NCI-H1048 (cell line): Measurements from ENCODE around the gene PLA2G4F.

ENCODE experiments used
- DNase-seq: peaks from one replicate; lab custom pipeline; 2025; lab: John Stamatoyannopoulos, UW

The PLA2G4F gene

DNA sequence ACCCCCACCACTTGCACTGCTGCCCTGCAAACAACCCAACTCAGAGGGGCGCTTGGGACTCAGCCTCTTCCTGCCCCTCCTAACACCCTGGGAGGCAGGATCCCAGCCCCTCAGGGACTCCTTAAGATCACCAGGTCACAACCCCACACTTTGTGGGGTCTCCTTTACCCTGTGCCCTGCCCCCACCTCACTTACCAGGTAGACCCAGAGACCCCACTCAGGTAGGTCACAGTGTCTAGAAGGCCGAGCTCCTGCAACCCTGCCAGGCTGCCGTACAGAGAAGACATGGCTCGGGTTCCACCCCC, 9.1 kb downstream of the PLA2G4F start:
- no peak for DNase-seq

DNA sequence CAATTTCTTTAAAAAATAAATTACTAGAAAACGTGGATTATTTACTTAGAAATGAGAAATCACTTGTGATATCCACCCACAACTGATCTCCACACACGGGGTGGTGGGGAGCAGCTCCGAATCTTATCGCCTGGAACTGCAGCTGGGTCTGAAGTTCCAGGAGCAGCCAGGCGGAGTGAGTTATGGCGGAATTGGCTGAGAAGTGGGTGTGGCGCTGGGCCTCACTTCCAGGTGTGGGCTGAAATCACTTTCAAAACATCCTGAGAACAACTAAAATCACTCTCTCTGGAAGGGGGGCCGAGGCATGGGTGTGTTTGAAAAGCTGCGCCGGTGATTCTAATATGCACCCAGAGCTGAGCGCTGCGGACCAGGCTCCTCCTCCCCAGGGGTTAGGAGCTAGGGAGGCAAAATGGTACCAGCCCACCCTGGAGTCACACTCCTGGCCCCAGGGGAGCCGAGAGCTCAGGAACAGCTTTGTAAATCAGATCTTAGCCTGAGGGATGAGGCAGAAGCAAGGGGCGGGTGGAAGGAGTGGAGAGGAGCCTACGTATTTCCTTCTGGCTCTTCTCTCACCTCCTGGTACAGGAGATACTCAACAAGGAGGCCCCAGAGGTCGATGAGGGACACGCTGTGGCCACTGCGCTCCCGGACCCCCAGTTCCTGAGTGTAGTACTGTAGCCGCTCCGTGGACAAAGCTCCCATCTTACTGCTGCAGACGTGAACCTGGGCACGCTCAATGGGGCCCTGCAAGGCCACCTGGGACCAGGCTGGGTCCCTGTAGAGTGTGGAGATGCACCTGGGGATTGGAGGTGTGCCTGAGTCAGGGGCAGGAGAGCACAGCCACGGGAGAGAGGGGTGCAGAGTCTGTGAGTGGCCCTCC, 9.6 kb downstream of the PLA2G4F start:
- DNase-seq: no peak

DNA sequence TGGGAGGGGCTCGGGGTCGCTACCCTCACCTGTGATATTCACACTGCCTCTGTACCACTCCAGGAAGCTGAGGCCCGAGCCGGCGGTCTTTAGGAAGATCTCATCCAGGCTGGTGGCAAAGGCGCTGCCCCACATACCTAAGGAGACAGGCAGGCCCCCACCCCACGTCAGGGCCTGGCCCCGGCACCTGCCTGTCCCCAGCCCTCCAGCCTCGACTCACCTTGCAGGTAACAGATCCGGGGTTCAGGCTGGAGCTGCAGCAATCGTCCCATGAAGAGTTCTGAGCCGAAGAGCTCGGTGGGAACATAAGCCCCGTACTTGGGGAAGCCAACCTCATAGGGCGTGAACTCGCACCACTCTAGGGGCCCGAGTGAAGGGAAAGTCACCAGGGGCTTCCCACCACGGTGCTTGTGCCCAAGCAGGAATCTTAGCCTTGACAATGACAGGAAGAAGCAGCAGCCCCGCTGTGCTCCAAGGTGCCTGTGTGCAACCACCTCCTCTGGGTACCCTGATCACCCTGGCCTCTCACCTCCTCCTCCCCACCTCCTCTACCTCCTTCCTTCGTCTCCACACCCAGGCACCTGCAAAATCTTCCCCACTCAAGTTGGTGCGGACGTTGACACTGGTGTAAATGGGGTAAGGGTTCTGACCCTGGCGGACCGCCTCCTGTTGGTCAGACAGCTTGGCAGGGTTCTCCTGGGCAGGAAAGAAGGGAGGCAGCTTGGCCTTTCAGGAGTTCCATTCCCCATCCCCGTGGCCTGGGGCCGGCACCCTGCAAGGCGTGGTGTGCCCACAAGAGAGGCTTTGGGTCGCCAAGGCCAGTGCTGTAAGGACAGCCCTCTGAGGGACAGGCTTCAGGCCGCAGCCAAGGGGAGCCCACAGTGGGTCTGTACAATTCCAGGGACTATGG, 10.6 kb downstream of the PLA2G4F start:
- no peak for DNase-seq

DNA sequence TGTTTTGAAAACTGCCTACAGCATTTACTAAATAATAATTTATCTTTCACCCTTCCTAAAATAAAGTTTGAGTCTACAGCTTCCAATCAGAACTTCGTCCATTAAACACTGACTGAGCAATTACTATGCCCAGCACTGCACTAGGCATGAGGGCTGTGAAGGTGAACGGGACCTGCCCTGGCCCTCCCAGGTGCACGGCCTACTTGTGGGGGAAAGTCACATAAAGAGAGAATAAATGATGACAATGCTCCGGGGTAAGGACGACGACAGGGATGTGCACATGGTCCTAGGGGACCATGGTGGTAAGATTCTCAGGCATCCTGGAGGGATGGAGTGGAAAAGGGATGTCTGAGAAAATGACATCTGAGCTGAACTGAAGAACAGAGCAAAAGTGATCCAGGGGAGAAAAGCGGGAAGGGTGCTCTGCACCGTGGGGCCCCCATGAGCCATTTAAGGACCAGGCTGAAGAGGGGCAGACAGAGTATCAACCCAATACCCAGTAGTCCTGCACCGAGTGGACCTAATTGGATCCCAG, 11.5 kb downstream of the PLA2G4F start:
- DNase-seq: no peak

DNA sequence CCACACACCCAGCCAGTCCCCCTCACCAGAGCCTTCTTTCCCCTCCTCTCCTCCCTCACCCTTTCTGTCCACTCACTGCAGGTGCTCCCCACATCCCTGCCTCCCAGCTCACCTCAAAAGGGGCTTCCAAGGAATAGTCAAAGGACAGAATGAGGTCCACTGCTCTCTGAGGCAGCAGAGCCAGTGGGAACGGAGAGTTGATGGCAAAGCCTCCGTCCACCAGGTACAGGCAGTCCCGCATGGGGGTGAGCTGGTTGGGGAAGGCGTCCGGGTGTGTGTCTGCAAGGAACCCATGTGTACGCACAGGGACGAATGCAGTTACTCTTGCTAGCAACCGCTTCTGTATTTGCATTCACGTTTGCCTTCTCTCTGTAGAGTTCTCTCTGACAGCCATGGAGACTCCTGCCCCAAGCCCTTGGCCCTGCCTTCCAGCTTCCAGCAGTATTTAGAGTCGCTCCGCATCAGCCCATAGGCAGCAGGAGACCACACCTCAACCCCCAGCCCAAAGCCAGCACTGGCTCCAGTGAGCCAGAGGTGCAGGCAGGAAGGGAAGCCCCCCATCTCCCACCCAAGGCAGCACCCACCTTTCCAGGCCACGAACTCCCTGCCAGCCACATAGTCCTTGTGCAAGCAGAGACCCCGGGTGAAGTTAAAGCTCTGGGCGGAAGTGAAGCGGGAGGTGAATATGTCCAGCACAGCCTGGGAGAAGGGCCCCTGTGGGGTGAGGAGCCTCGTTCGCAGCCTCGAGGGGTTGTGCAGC, 12.4 kb downstream of the PLA2G4F start:
- DNase-seq: no peak

DNA sequence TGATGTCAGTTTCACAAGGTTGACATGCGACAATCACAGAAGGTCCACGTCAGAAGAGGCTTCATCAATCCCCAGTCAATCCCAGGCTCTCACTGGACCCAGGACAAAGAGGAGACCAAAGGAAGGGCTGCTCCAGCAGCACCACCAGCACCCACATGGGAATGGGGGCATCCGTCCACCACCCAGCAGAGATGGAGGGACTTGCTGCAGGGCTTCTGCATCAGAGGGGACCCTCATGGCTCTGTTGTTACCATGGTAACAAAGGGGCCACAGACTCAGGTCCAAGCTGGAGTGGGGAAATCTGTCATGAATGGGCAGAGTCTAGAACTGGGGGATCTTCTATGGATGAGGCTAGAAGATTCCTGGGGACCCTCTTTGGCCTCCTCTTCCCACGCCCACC, 13.1 kb downstream of the PLA2G4F start:
- no peak for DNase-seq

DNA sequence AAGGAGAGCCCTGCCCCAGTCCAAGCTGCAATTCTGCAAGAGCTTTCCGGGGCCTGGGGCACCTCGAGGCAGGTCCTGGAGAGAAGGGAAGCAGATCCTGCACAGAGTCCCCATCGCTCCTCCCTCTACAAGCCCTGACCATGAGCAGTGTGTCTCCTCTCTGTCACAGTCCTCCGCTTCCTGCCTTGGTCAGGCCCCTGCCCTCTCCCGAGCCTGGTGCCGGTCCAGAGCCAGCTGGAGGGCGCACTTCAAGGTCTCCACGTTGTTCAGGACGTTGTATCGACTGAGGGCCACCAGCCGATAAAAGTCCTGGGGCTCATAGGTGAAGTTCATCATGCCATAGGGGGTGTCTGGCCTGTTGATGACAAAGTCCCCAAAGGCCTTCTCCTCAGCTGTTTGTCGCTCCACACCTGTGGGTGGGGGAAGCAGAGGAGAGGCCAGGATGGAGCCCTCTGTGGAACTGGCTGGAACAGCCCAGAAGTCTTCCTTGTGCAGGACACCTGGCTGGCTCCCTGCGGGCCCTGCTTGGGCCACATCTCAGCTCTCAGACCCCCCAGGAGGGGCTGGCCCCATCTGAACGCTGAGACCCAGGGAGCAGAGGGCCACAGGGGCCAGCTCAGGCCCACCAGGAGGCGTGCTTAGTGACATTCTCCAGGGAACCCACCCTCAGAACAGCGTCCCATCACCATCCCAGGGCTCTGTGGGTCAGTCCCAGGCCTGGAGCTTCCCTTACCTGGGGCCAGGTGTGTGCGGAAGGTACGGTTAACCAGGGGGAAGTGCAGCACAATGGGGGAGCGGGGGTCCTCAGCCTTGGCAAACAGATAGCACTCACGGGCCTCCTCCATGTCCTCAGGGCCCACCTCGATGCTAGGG, 14.4 kb downstream of the PLA2G4F start:
- no peak for DNase-seq

DNA sequence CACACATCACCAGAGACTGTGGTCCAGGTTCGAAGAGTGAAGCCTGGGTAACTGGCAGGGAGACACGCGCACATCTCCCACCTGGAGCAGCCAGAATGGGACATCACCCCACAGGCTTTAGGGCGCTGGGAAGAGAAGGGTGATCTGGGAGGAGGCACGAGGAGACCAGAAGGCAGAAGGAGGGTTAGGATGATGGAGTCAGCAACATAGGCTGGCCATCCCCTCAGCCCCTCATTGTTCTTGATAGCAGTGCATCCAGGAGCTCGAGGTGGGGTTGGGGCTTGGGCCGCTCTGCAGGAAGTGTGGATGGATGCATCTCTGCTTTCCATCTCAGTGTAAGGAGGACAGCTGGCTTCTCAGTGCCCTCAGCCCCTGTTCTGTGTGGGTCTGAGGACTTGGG, 15.2 kb downstream of the PLA2G4F start:
- DNase-seq: no peak

DNA sequence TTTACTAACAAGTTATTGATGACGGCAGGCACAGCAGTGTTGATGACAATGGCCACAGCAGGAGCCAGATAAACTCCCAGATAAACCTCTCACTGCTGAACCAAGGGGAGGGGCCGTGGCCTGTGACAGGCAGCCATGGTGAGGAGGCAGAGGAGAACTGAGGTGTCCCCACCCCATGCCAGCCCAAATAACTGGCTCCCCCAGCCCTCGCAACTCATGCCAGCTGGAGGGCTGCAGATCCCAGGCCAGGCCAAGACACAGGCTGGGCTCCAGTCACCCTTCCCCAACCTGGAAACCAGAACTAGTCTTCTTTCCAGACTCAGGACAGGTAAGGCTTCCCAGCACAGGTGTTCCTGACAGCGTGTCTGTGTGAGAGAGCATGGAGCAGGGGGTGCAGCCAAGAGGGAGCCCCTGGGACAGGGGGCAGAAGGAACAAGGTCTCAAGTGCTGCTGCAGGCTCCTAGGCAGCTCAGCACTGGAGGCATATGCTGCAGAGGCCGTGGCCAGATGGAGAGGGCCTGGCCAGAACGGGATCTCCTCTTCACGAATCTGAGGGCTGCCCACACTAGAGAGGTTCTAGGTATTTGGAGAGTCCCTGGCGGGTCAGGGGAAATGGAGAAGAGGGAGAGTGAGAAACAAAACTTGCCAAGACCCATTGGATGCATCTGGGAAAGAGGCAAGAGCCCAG, 15.9 kb downstream of the PLA2G4F start:
- DNase-seq: no peak

DNA sequence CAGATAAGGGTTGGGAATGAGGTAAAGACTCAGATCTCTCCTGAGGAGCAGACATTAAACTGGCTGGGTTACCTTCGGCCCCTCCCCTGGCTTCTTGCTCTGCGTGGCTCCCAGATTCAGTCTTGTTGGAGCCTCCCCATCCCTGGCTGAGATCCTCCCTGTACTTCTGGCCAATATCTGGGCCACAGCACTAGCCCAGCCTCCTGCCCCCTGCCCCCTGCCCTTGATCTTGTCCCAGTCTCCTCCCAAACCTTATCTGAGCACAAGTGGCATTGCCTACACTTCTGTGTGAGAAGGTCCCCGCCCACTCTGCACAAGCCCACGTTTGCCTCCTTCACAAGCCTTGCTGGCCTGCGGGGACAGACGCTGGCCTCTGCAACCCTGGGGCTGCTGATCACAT, 16.8 kb downstream of the PLA2G4F start:
- no peak for DNase-seq

DNA sequence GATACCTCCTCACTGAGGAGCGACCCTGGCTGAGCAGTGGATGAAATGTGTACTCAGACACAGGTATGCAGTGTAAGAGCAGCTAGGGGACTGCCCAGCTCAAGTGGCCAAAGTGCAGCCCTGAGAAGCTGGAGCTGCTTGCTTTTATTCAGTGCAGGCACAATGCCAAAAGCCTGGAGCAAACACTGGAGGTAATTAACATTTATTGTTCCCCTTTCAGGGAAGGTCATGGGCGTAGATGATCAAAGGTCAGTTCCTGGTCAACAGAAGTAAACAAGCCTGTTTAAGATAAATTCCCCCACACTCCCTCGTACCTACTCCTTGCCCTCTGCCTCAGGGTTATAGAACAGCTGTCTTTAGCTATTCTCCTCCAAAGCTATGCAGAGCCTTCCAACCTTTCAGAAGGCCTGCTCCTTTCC, 17.5 kb downstream of the PLA2G4F start:
- DNase-seq: no peak

DNA sequence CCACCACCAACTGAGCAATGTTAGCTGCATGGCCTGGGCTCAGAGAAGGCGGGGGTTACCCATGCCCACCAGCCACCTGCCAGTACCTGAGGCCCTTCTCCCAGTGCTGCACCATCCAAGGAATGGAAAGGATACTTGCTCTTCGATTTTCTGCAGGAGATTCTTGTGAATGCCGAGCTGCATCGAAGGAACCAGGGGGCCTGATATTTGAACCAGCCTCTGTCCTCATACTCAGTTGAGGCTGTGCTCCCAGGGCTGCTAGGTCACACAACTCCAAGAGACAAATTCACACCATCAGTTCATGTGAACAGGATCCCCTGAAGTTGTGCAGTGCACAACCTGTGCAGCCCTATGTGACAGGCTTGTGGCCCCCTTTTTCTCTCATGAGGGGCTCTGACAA, 18.0 kb downstream of the PLA2G4F start:
- no peak for DNase-seq

DNA sequence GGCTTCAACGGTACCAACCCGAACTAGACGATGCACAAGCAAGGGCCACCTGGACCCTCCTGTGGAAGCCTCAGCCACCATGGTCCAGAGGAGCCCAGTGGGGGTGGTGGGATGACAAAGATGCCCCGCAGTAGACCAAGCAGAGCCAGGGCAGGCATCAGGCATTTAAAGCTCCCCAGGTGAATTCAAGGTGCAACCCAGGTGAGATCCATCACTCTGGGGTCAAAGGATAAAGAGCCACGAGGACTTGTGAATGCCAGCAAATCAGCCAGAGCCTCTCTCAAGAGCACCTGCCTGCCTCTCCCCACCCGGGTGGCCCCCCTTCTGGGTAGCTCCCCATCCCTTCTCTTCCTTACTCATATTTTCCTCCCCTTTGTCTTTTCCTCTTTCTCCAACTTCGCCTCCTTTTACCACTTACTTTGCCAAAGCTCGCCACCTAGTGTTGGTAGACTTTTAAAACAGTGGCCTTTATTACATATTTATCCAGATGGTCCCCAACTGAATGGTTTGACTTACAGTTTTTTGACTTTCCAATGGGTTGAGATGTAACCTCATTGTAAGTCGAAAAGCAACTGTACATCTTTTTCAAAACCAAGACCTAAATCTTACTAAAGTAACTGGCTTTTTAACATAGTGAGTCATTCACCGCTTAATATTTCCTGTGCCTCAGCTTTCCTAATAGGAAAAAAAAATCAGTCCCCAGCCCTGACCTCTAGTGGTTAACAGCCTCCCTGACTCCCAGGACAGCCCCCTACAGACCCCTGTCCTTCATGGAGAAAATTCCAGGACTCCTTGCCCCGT, 18.8 kb downstream of the PLA2G4F start:
- DNase-seq: no peak

DNA sequence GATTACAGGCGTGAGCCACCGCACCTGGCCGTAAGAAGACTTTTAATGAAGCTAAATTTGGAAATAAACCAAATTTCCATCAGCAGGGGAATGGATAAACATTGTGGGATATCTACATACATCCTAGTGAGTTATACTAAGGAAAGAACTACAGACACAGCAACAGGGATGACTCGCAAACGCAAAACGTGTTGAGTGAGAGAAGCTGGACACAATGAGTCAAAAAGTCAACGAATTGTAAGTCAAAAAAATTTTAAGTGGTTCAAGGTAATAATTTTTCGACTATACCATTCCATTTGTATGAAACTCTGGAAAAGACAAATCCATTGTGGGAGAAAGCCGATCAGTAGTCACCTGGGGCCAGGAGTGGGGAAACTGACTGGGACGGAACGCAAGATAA, 19.9 kb downstream of the PLA2G4F start:
- DNase-seq: no peak

DNA sequence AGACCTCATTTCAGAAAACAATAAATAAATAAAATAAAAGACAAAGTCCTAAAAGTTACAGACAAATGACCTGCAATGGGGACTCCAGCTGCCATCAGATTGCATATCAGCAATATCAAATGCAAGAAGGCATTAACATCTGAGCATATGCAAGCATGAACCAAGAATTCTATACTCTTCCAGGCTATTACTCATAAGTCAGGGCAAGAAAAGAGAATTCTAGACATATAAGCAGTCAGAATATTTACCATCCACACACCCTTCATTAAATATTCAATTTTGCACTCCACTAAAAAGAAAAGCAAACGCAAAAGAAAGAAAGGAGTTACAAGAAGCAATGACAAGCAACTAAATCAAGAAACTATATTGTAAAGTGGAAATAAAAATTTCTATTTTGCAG, 21.1 kb downstream of the PLA2G4F start:
- DNase-seq: no peak

DNA sequence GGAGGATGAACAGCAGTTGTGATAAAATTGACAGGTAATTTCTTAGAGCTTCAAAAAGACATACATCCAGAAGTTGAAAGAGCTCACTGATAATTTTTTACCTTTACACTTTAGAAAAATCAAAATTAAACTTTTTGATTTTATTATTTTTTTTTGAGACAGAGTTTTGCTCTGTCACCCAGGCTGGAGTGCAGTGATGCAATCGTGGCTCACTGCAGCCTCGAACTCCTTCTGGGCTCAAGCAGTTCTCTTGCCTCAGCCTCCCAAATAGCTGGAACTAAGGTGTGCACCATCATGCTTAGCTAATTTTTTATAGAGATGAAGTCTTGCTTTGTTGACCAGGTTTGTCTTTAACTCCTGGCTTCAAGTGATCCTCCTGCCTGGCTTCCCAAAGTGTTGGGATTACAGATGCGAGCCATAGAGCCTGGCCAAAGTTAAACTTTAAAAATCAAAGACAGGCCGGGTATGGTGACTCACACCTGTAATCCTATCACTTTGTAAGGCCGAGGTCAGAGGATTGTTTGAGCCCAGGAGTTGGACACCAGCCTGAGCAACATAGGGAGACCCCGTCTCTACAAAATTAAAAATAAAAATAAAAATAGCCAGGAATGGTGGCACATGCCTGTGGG, 21.7 kb downstream of the PLA2G4F start:
- DNase-seq: no peak

DNA sequence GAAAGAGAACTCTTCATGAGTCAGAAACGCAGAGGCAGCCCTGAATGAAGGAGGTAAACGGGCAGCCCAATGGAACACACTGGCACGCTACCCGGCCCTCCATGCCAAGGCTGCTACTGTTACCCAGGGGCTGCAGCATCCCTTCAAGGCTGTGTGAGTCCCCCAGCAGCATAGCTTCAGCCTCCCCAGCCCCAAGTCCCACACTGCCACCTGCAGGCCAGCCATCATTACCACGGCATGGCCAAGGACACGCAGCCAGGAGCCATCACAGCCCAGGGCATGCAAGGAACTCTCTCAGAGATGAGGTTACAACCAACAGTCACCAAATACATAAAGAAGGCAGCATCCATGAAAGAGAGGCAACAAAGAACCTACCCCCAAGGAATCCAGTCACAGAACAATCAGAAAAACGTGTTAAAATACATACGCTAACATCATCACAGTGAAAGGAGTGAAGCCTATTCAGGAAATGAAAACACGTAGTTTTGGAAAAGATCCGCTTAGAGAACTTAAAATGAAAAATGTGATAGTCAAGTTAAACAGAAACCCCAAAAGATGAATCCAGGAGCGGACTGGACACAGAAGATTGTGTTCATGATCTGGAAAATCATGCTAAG, 22.4 kb downstream of the PLA2G4F start:
- DNase-seq: no peak

DNA sequence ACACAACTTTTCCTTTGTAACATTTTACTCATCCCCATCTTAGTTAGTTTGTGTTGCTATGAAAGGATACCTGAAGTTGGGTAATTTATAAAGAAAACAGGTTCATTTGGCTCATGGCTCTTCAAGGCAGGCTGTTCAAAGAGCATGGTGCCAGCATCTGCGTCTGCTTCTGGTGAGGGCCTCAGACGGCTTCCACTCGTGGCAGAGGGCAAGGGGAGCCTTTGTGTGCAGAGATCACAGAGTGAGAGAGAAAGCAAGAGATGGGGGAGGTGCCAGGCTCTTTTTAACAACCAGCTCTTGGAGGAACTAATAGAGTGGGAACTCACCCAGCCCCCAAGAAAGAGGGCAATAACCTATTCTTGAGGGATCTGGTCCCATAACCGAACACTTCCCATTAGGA, 23.1 kb downstream of the PLA2G4F start:
- no peak for DNase-seq
